Immature natural killer cell (primary cell): ENCODE data around the gene ALK. TPM values are rescaled to one million over a fixed set of nuclear protein-coding genes. Genes with fewer than 3 reads are reported as not detected.

Experiments
- DNase-seq, 3 donors: peaks; one replicate each; pipeline ENCODE4 v3.0.0; 2022; ENCODE audit warnings: mixed read lengths in 1 of 3
- H3K27ac Mint-ChIP-seq, 6 donors: one replicate each; pipeline ENCODE4 v1.8.0; 2020; ENCODE audit warnings: mixed read lengths in 6 of 6, mild to moderate bottlenecking in 5 of 6, inconsistent platforms in 4 of 6, moderate library complexity in 3 of 6
- H3K27me3 Mint-ChIP-seq, 3 donors: one replicate each; pipeline ENCODE4 v1.8.0; 2020 to 2021; ENCODE audit warnings: low read depth in 3 of 3, mild to moderate bottlenecking in 3 of 3, mixed read lengths in 3 of 3, moderate library complexity in 3 of 3, inconsistent platforms in 1 of 3
- H3K36me3 Mint-ChIP-seq, 3 donors: one replicate each; pipeline ENCODE4 v1.8.0; 2020; ENCODE audit warnings: mixed read lengths in 3 of 3, inconsistent platforms in 2 of 3, mild to moderate bottlenecking in 2 of 3
- H3K4me1 Mint-ChIP-seq, 2 donors: one replicate each; pipeline ENCODE4 v1.8.0; 2020; ENCODE audit warnings: inconsistent platforms in 2 of 2, mild to moderate bottlenecking in 2 of 2, mixed read lengths in 2 of 2, moderate library complexity in 1 of 2
- H3K4me3 Mint-ChIP-seq, 5 donors: one replicate each; pipeline ENCODE4 v1.8.0; 2020; ENCODE audit warnings: mild to moderate bottlenecking in 5 of 5, mixed read lengths in 5 of 5, inconsistent platforms in 3 of 5, moderate library complexity in 3 of 5
- H3K9me3 Mint-ChIP-seq, 6 donors: one replicate each; pipeline ENCODE4 v1.8.0; 2020; ENCODE audit warnings: mild to moderate bottlenecking in 6 of 6, mixed read lengths in 6 of 6, inconsistent platforms in 4 of 6, moderate library complexity in 3 of 6
- polyA plus RNA-seq, 3 donors: library from polyadenylated mRNA; unstranded; fragments of 300-500 nt; fragmentation: Illumina TruSeq; gene quantifications; one replicate each; pipeline ENCODE4 v1.2.3, GENCODE V29; 2021

Gene ALK
- polyA plus RNA-seq, 3 donors from 2014 or later, result not detected

- Mint-ChIP-seq H3K4me3 (no peak overlapping the region), H3K36me3 (no peaks in the 10 kb centered on the region), H3K4me1 (no peaks in the 10 kb centered on the region), H3K27ac (no peak overlapping the region), H3K27me3 (peaks cover 0 to 2% (median 0%) of the 10 kb centered on the region in 3 donors), H3K9me3 (no peaks in the 10 kb centered on the region)
- DNase-seq, result no peak
Measured at GRCh38 chr2:29749041-29749440, 172.3 kb downstream of the ALK start.

GRCh38 chr2:29747786-29748470 lies 173.5 kb downstream of the ALK start:
- Mint-ChIP-seq H3K9me3 (no peaks in the 10 kb centered on the region), H3K27me3 (peaks cover 0 to 3% (median 0%) of the 10 kb centered on the region in 3 donors), H3K4me1 (no peaks in the 10 kb centered on the region), H3K27ac (no peak overlapping the region), H3K36me3 (no peaks in the 10 kb centered on the region), H3K4me3 (no peak overlapping the region)
- DNase-seq, result no peak

GRCh38 chr2:29744976-29745375 lies 176.4 kb downstream of the ALK start:
- H3K36me3 Mint-ChIP-seq, result no peaks in the 10 kb centered on the region
- H3K4me1 Mint-ChIP-seq, result no peaks in the 10 kb centered on the region
- DNase-seq, result no peak
- H3K9me3 Mint-ChIP-seq, result no peaks in the 10 kb centered on the region
- H3K4me3 Mint-ChIP-seq, result no peak overlapping the region
- no peak overlapping the region for H3K27ac Mint-ChIP-seq
- H3K27me3 Mint-ChIP-seq, result peaks cover 0 to 2% (median 0%) of the 10 kb centered on the region in 3 donors

- Mint-ChIP-seq H3K27ac (no peak overlapping the region), H3K27me3 (peaks cover 0 to 2% (median 0%) of the 10 kb centered on the region in 3 donors), H3K4me1 (no peaks in the 10 kb centered on the region), H3K4me3 (no peak overlapping the region), H3K9me3 (no peaks in the 10 kb centered on the region), H3K36me3 (no peaks in the 10 kb centered on the region)
- DNase-seq, result no peak
Measured at GRCh38 chr2:29743516-29743915, 177.9 kb downstream of the ALK start.

GRCh38 chr2:29742656-29743055 lies 178.7 kb downstream of the ALK start:
- DNase-seq, result no peak
- Mint-ChIP-seq H3K36me3 (no peaks in the 10 kb centered on the region), H3K4me3 (no peak overlapping the region), H3K27ac (no peak overlapping the region), H3K9me3 (no peaks in the 10 kb centered on the region), H3K27me3 (peaks cover 0 to 2% (median 2%) of the 10 kb centered on the region in 3 donors), H3K4me1 (no peaks in the 10 kb centered on the region)

- no peak overlapping the region for H3K4me3 Mint-ChIP-seq
Measured at GRCh38 chr2:29741132-29741531, 180.3 kb downstream of the ALK start.

GRCh38 chr2:29733965-29734364 lies 187.4 kb downstream of the ALK start:
- H3K27ac Mint-ChIP-seq, result no peak overlapping the region
- peaks cover 6 to 8% (median 6%) of the 10 kb centered on the region in 3 donors for H3K27me3 Mint-ChIP-seq
- no peaks in the 10 kb centered on the region for H3K36me3 Mint-ChIP-seq
- no peaks in the 10 kb centered on the region for H3K9me3 Mint-ChIP-seq
- no peaks in the 10 kb centered on the region for H3K4me1 Mint-ChIP-seq
- H3K4me3 Mint-ChIP-seq, result no peak overlapping the region
- DNase-seq, result no peak

More at GRCh38 chr2:29741132-29741531, 180.3 kb downstream of the ALK start:
- H3K27me3 Mint-ChIP-seq, result peaks cover 0 to 6% (median 2%) of the 10 kb centered on the region in 3 donors
- no peaks in the 10 kb centered on the region for H3K9me3 Mint-ChIP-seq
- no peaks in the 10 kb centered on the region for H3K4me1 Mint-ChIP-seq
- no peak overlapping the region for H3K27ac Mint-ChIP-seq
- no peaks in the 10 kb centered on the region for H3K36me3 Mint-ChIP-seq
- no peak for DNase-seq

- Mint-ChIP-seq H3K9me3 (no peaks in the 10 kb centered on the region), H3K4me3 (no peak overlapping the region)
Measured at GRCh38 chr2:29733213-29733612, 188.2 kb downstream of the ALK start.

GRCh38 chr2:29731948-29732347 lies 189.4 kb downstream of the ALK start:
- Mint-ChIP-seq H3K27ac (no peak overlapping the region), H3K9me3 (no peaks in the 10 kb centered on the region), H3K27me3 (peaks cover 4 to 8% (median 4%) of the 10 kb centered on the region in 3 donors)

More at GRCh38 chr2:29733213-29733612, 188.2 kb downstream of the ALK start:
- H3K36me3 Mint-ChIP-seq, result no peaks in the 10 kb centered on the region
- DNase-seq, result no peak
- peaks cover 6 to 8% (median 6%) of the 10 kb centered on the region in 3 donors for H3K27me3 Mint-ChIP-seq
- H3K4me1 Mint-ChIP-seq, result no peaks in the 10 kb centered on the region
- no peak overlapping the region for H3K27ac Mint-ChIP-seq

GRCh38 chr2:29729932-29730331 lies 191.5 kb downstream of the ALK start:
- Mint-ChIP-seq H3K4me3 (no peak overlapping the region), H3K4me1 (no peaks in the 10 kb centered on the region), H3K36me3 (no peaks in the 10 kb centered on the region), H3K27me3 (peaks cover 2 to 8% (median 6%) of the 10 kb centered on the region in 3 donors), H3K27ac (no peak overlapping the region), H3K9me3 (no peaks in the 10 kb centered on the region)
- DNase-seq, result no peak

More at GRCh38 chr2:29731948-29732347, 189.4 kb downstream of the ALK start:
- H3K4me3 Mint-ChIP-seq, result no peak overlapping the region
- DNase-seq, result no peak
- H3K36me3 Mint-ChIP-seq, result no peaks in the 10 kb centered on the region
- H3K4me1 Mint-ChIP-seq, result no peaks in the 10 kb centered on the region

- H3K36me3 Mint-ChIP-seq, result no peaks in the 10 kb centered on the region
- H3K27ac Mint-ChIP-seq, result no peak overlapping the region
- no peaks in the 10 kb centered on the region for H3K9me3 Mint-ChIP-seq
- H3K4me1 Mint-ChIP-seq, result no peaks in the 10 kb centered on the region
- peaks cover 2 to 8% (median 4%) of the 10 kb centered on the region in 3 donors for H3K27me3 Mint-ChIP-seq
- H3K4me3 Mint-ChIP-seq, result no peak overlapping the region
- no peak for DNase-seq
Measured at GRCh38 chr2:29729401-29729800, 192.0 kb downstream of the ALK start.

GRCh38 chr2:29726976-29727375 lies 194.4 kb downstream of the ALK start:
- Mint-ChIP-seq H3K27me3 (peaks cover 0 to 4% (median 1%) of the 10 kb centered on the region in 3 donors), H3K36me3 (no peaks in the 10 kb centered on the region), H3K4me3 (no peak overlapping the region)

GRCh38 chr2:29725610-29726009 lies 195.8 kb downstream of the ALK start:
- Mint-ChIP-seq H3K27ac (no peak overlapping the region), H3K4me3 (no peak overlapping the region), H3K4me1 (no peaks in the 10 kb centered on the region), H3K9me3 (peaks cover 0 to 2% (median 0%) of the 10 kb centered on the region in 6 donors), H3K27me3 (peaks cover 0 to 2% (median 1%) of the 10 kb centered on the region in 3 donors), H3K36me3 (no peaks in the 10 kb centered on the region)
- DNase-seq, result no peak

More at GRCh38 chr2:29726976-29727375, 194.4 kb downstream of the ALK start:
- H3K9me3 Mint-ChIP-seq, result peaks cover 0 to 2% (median 0%) of the 10 kb centered on the region in 6 donors
- DNase-seq, result no peak
- no peak overlapping the region for H3K27ac Mint-ChIP-seq
- H3K4me1 Mint-ChIP-seq, result no peaks in the 10 kb centered on the region

GRCh38 chr2:29724282-29724681 lies 197.1 kb downstream of the ALK start:
- no peak for DNase-seq
- Mint-ChIP-seq H3K27me3 (peaks cover 0 to 2% (median 1%) of the 10 kb centered on the region in 3 donors), H3K27ac (no peak overlapping the region), H3K36me3 (no peaks in the 10 kb centered on the region), H3K4me1 (no peaks in the 10 kb centered on the region), H3K4me3 (no peak overlapping the region), H3K9me3 (peaks cover 0 to 2% (median 0%) of the 10 kb centered on the region in 6 donors)
